ENCODE data around the gene CD99. TPM values are rescaled to one million over a fixed set of nuclear protein-coding genes. Genes with fewer than 3 reads are reported as not detected.

The CD99 gene
- total RNA-seq, 1 experiment from 2014 or later, result 92.1 TPM

DNA sequence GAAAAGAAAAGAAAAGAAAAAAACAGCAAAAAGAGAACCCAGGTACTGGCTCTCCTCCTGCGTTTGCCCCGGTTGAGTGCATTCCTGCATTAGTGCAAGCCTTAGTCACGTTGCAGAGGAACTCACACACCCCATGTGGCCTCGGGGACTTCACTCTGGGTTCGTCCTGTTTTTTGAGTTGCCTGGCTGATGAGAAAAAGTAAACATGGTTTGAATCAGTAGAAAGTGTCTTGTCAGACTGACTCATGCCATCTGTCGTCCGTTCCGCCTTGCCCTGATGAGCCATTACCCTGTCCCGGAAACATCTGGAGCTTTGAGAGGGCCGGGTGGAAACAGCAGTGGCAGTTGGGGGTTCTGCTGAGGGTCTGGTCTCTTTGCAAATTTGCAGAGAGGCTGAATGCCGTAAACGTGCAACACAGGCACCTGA is 16.3 kb downstream of the CD99 start:
- Histone ChIP-seq H3K56ac (ENCODE audit: insufficient read length, low read depth, low read length) (no peak overlapping the region), H3K9me3 (ENCODE audit: control insufficient read depth, low read depth, low read length) (no peaks in the 10 kb centered on the region), H3K23ac (ENCODE audit: insufficient read length, low read depth, low read length) (no peak overlapping the region), H3K79me1 (ENCODE audit: insufficient read depth, low read depth, low read length, poor library complexity, severe bottlenecking) (no peaks in the 10 kb centered on the region), H3K4me2 (ENCODE audit: insufficient read depth, insufficient read length, low read length) (no peak overlapping the region), H3K27me3 (ENCODE audit: insufficient read depth, low read length) (no peaks in the 10 kb centered on the region), H2BK12ac (ENCODE audit: insufficient read length, low read depth, low read length) (no peak overlapping the region), H3K4me1 (ENCODE audit: insufficient read depth, low read length) (peaks cover 15% of the 10 kb centered on the region; the same call in 1 of the 2 replicates), H4K91ac (ENCODE audit: insufficient read length, low read depth, low read length) (no peak overlapping the region), H4K8ac (replicated peaks; ENCODE audit: insufficient read length, low read depth, low read length) (no peak overlapping the region), H4K5ac (ENCODE audit: insufficient read length, low read depth, low read length) (no peak overlapping the region), H3K79me2 (ENCODE audit: insufficient read depth, low read length) (no peaks in the 10 kb centered on the region), H2BK20ac (ENCODE audit: low read depth, low read length, poor library complexity, severe bottlenecking) (no peak overlapping the region), H2BK5ac (ENCODE audit: insufficient read length, low read length) (no peak overlapping the region), H2BK120ac (ENCODE audit: low read depth, low read length, poor library complexity, severe bottlenecking) (no peak overlapping the region), H3K27ac (ENCODE audit: insufficient read length, low read depth, low read length) (peak overlapping the region; percentile 18), H3K4ac (ENCODE audit: low read depth, low read length) (no peak overlapping the region), H3K23me2 (ENCODE audit: insufficient read length, low read depth, low read length, poor library complexity, severe bottlenecking) (no peaks in the 10 kb centered on the region), H3T11ph (ENCODE audit: low read length) (no peak overlapping the region), H2AFZ (ENCODE audit: low read length) (no peak overlapping the region), H3K18ac (ENCODE audit: insufficient read length, low read depth, low read length) (peak overlapping the region; percentile 46), H3K14ac (ENCODE audit: insufficient read depth, low read length) (peak overlapping the region; percentile 63; the same call in 1 of the 2 replicates), H3K9ac (ENCODE audit: extremely low read depth, insufficient read length, low read length) (no peak overlapping the region), H4K20me1 (ENCODE audit: control insufficient read depth, insufficient read depth, insufficient read length) (no peaks in the 10 kb centered on the region), H2AK5ac (ENCODE audit: insufficient read length, low read length) (no peak overlapping the region), H2BK15ac (ENCODE audit: low read depth, low read length) (no peak overlapping the region)
- peaks cover 0 to 2% (median 0%) of the 10 kb centered on the region in 3 experiments; a peak in 3 of 7 replicates for H3K36me3 Mint-ChIP-seq (ENCODE audit: insufficient read depth in 1 of 3, low read depth in 3 of 3)
- peak overlapping the region in 1 of 2 experiments; percentile 19; a peak in 1 of 5 replicates for H3K4me3 Mint-ChIP-seq
- no peaks in the 10 kb centered on the region for H3K27me3 Mint-ChIP-seq (ENCODE audit: low read depth)
- WGBS (ENCODE audit: extremely low coverage, insufficient read length, low lambda C conversion rate), result no CpG with 5 or more reads among the region's 12 CpGs
- H3K4me1 Mint-ChIP-seq, result peaks cover 50 to 58% of the 10 kb centered on the region in 2 experiments
- TF ChIP-seq CTCF (conservative IDR thresholded peaks at IDR 0.05), result no peak
- peak overlapping the region; percentile 77 to 95 (median 92) for H3K27ac Mint-ChIP-seq
- DNase-seq, result peak; percentile 76
- no peaks in the 10 kb centered on the region; a peak in 1 of 5 replicates for H3K9me3 Mint-ChIP-seq
